Spinal cord (tissue), 10 donors: Measurements from ENCODE around the gene MAT1A. TPM values are rescaled to one million over a fixed set of nuclear protein-coding genes. Genes with fewer than 3 reads are reported as not detected.
"Not testable (repeated sequence)": the region's sequence is repeated elsewhere in the genome, so short reads cannot be mapped to it uniquely, and the experiment has no call there.

Experiments used
- DNase-seq, 6 donors: peaks; one replicate each; pipeline versions ENCODE4 v3.0.0 to v3.0.0-alpha.2; 2013 to 2015; ENCODE audit warnings: low spot score in 6 of 6, low read depth in 4 of 6
- H3K27ac ChIP-seq: one replicate; pipeline ENCODE4 v1.5.1; 2013; ENCODE audit warnings: low read depth, low read length, control low read depth
- H3K27me3 ChIP-seq: one replicate; pipeline ENCODE4 v1.6.1; 2013; ENCODE audit warnings: low read length; ENCODE audit not compliant: control insufficient read depth, insufficient read depth
- H3K36me3 ChIP-seq: one replicate; pipeline ENCODE4 v1.6.1; 2013; ENCODE audit warnings: low read length; ENCODE audit not compliant: control insufficient read depth, insufficient read depth
- H3K4me1 ChIP-seq: one replicate; pipeline ENCODE4 v1.6.1; 2013; ENCODE audit warnings: low read length; ENCODE audit not compliant: control insufficient read depth, insufficient read depth
- H3K4me3 ChIP-seq: one replicate; pipeline ENCODE4 v1.5.1; 2013; ENCODE audit warnings: low read depth, low read length, control low read depth
- H3K9me3 ChIP-seq: one replicate; pipeline ENCODE4 v1.6.1; 2013; ENCODE audit warnings: low read length; ENCODE audit not compliant: control insufficient read depth, insufficient read depth
- WGBS: methylation state at CpG from one replicate; pipeline ENCODE4 v1.1.5; 2013; ENCODE audit warnings: missing lambda C conversion rate; ENCODE audit not compliant: insufficient coverage; 5-methylcytosine and 5-hydroxymethylcytosine counted together
- polyA plus RNA-seq, 2 donors: library from polyadenylated mRNA; unstranded; fragments of 120-200 nt; gene quantifications; one replicate each; pipeline ENCODE4 v1.2.1, GENCODE V29; 2013; ENCODE audit not compliant: insufficient read length in 2 of 2
- total RNA-seq, 2 donors: library from RNA; depleted of rRNA in 1 of 2; stranded (reverse); fragments of 120-200 nt in 1 of 2; fragments of >200 nt in 1 of 2; gene quantifications; one replicate each; pipeline versions ENCODE4 v1.2.3 to v1.2.4, GENCODE V29; 2013 to 2014
- donor health status: healthy.

Gene MAT1A
- total and polyA plus RNA-seq, 4 donors: 0.39 to 0.70 (median 0.47) TPM

- no peak for DNase-seq
- Histone ChIP-seq H3K27me3 (no peaks in the 10 kb centered on the region), H3K4me3 (no peak overlapping the region), H3K36me3 (no peaks in the 10 kb centered on the region), H3K4me1 (no peaks in the 10 kb centered on the region), H3K27ac (no peak overlapping the region), H3K9me3 (no peaks in the 10 kb centered on the region)
- no CpG with 5 or more reads among the region's 2 CpGs for WGBS
These were observed 30.4 kb upstream of the MAT1A start for GRCh38 chr10:80319725-80320290.

- DNase-seq: no peak
- Histone ChIP-seq H3K9me3 (no peaks in the 10 kb centered on the region), H3K36me3 (no peaks in the 10 kb centered on the region), H3K27me3 (no peaks in the 10 kb centered on the region), H3K4me1 (no peaks in the 10 kb centered on the region), H3K27ac (no peak overlapping the region), H3K4me3 (no peak overlapping the region)
- WGBS: 100% methylated on average over 1 of the region's 2 CpGs
These were observed 29.9 kb upstream of the MAT1A start for GRCh38 chr10:80319318-80319717.

- no peak for DNase-seq
- no peak overlapping the region for H3K4me3 ChIP-seq
- no peaks in the 10 kb centered on the region for H3K27me3 ChIP-seq
- no peaks in the 10 kb centered on the region for H3K36me3 ChIP-seq
- no peak overlapping the region for H3K27ac ChIP-seq
- H3K4me1 ChIP-seq: no peaks in the 10 kb centered on the region
- no peaks in the 10 kb centered on the region for H3K9me3 ChIP-seq
These were observed 29.3 kb upstream of the MAT1A start for GRCh38 chr10:80318742-80319141.

- Histone ChIP-seq H3K4me3 (no peak overlapping the region), H3K27ac (no peak overlapping the region), H3K9me3 (no peaks in the 10 kb centered on the region), H3K36me3 (no peaks in the 10 kb centered on the region), H3K4me1 (no peaks in the 10 kb centered on the region), H3K27me3 (no peaks in the 10 kb centered on the region)
- no peak for DNase-seq
- WGBS: 89% methylated on average over 17 of the region's 21 CpGs
These were observed 25.9 kb upstream of the MAT1A start for GRCh38 chr10:80315391-80315790.

GRCh38 chr10:80313523-80313922 lies 24.1 kb upstream of the MAT1A start:
- H3K27me3 ChIP-seq: no peaks in the 10 kb centered on the region
- no peaks in the 10 kb centered on the region for H3K36me3 ChIP-seq
- no peak overlapping the region for H3K4me3 ChIP-seq
- H3K9me3 ChIP-seq: no peaks in the 10 kb centered on the region
- H3K27ac ChIP-seq: no peak overlapping the region
- no peak for DNase-seq
- WGBS: 100% methylated on average over 1 of the region's 5 CpGs
- H3K4me1 ChIP-seq: no peaks in the 10 kb centered on the region

GRCh38 chr10:80305989-80306388 lies 16.5 kb upstream of the MAT1A start:
- H3K27me3 ChIP-seq, H3K4me3 ChIP-seq, H3K4me1 ChIP-seq, DNase-seq, H3K27ac ChIP-seq, H3K36me3 ChIP-seq, H3K9me3 ChIP-seq: not testable (repeated sequence)
- no CpG with 5 or more reads among the region's 3 CpGs for WGBS

- Histone ChIP-seq H3K27me3 (no peaks in the 10 kb centered on the region), H3K4me3 (no peak overlapping the region), H3K4me1 (no peaks in the 10 kb centered on the region), H3K27ac (no peak overlapping the region), H3K36me3 (no peaks in the 10 kb centered on the region), H3K9me3 (no peaks in the 10 kb centered on the region)
- DNase-seq: no peak
- WGBS: no CpG with 5 or more reads among the region's 3 CpGs
These were observed 7.5 kb upstream of the MAT1A start for GRCh38 chr10:80296942-80297341.

- no peaks in the 10 kb centered on the region for H3K36me3 ChIP-seq
- 93% methylated on average over 5 of the region's 6 CpGs for WGBS
- DNase-seq: no peak
These were observed 3.3 kb upstream of the MAT1A start for GRCh38 chr10:80292607-80293239.

GRCh38 chr10:80290474-80291220 lies 1.2 kb upstream of the MAT1A start:
- no peaks in the 10 kb centered on the region for H3K27me3 ChIP-seq
- H3K4me3 ChIP-seq: no peak overlapping the region
- H3K4me1 ChIP-seq: no peaks in the 10 kb centered on the region
- no peak overlapping the region for H3K27ac ChIP-seq
- no peak for DNase-seq
- WGBS: 72% methylated on average over 2 of the region's 4 CpGs
- no peaks in the 10 kb centered on the region for H3K36me3 ChIP-seq
- no peaks in the 10 kb centered on the region for H3K9me3 ChIP-seq

More at GRCh38 chr10:80292607-80293239, 3.3 kb upstream of the MAT1A start:
- no peak overlapping the region for H3K4me3 ChIP-seq
- no peaks in the 10 kb centered on the region for H3K27me3 ChIP-seq
- no peaks in the 10 kb centered on the region for H3K9me3 ChIP-seq
- no peaks in the 10 kb centered on the region for H3K4me1 ChIP-seq
- no peak overlapping the region for H3K27ac ChIP-seq

GRCh38 chr10:80288849-80289248 lies 609 bp downstream of the MAT1A start:
- no peak overlapping the region for H3K4me3 ChIP-seq
- no peaks in the 10 kb centered on the region for H3K9me3 ChIP-seq
- H3K36me3 ChIP-seq: no peaks in the 10 kb centered on the region
- H3K27ac ChIP-seq: no peak overlapping the region
- no peaks in the 10 kb centered on the region for H3K4me1 ChIP-seq
- no peak for DNase-seq
- H3K27me3 ChIP-seq: no peaks in the 10 kb centered on the region
- 100% methylated on average over 2 of the region's 5 CpGs for WGBS
